ENCODE results near the gene ART1. TPM values are rescaled to one million over a fixed set of nuclear protein-coding genes. Genes with fewer than 3 reads are reported as not detected.

The ART1 gene
- total and polyA plus RNA-seq, 2 donors (not counting 1 experiment from before 2014, with no cell fraction given) = not detected

DNA sequence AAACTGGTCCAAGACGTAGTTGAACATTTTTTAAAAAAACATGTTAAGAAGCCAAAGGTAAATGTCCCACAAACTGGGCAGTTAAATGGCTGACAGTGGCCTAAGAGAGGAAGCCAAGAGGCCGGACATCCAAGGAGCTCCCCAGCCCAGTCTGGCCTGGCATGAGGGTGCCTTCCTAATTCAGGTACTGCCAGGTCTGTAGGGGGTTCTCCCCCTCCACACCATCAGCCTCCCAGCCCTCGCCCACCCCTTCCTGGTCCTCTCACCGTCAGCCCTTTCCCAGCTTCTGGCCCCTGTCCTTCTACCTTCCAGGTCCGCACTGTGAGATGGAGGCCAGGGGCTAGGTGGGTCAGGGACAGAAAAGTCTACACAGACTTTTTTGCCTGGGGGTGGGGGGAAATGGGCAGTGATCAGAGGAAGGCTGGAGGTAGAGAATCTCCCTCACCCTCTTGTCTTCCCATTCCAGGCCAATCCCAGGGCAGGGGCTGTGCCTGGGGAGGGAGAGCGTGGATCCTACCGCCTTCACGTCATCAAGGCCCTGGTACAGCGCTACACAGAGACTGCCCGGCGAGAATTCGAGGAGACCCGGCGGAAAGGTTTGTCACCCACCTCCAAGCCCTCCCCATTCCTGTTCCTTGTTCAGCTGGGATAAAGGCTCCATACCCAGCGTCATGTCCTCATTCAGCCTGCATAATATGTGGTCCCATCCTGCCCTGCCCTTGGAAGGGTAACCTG is 9.1 kb upstream of the ART1 start:
- H2AFZ ChIP-seq (ENCODE audit: insufficient read depth, low read depth, low read length, poor library complexity, severe bottlenecking) = no peak overlapping the region
- POLR2A ChIA-PET = no interaction called here
- DNase-seq = no peak
- Mint-ChIP-seq H3K27me3 (peaks cover 32% of the 10 kb centered on the region), H3K9me3 (ENCODE audit: insufficient read depth) (no peaks in the 10 kb centered on the region), H3K4me1 (no peaks in the 10 kb centered on the region), H3K4me3 (no peak overlapping the region), H3K27ac (no peak overlapping the region)
- no peak overlapping the region for H3K4me3 ChIP-seq (ENCODE audit: control extremely low read depth in 1 of 5, extremely low read depth in 1 of 5, insufficient read depth in 1 of 5, low read depth in 2 of 5, low read length in 4 of 5)
- H3K4me2 ChIP-seq (replicated peaks; ENCODE audit: low read depth, low read length, poor library complexity, severe bottlenecking) = no peak overlapping the region
- intact Hi-C loops (cut with micrococcal nuclease) = no loop called here
- H4K20me1 ChIP-seq (ENCODE audit: control insufficient read depth, insufficient read depth, low read length, poor library complexity, severe bottlenecking) = no peaks in the 10 kb centered on the region
- no peak overlapping the region for H3K9ac ChIP-seq (ENCODE audit: low read length)
- H3K9me3 ChIP-seq (ENCODE audit: control extremely low read depth in 1 of 3, control insufficient read depth in 2 of 3, insufficient read depth in 1 of 3, low read length in 2 of 3) = peaks cover 0 to 3% (median 0%) of the 10 kb centered on the region in 3 donors
- H3K27me3 ChIP-seq (replicated peaks in 1 of 4; ENCODE audit: control extremely low read depth in 1 of 4, control insufficient read depth in 3 of 4, insufficient read depth in 4 of 4, low read length in 3 of 4) = peaks cover 0 to 4% (median 2%) of the 10 kb centered on the region in 4 experiments
- no peak for ATAC-seq (ENCODE audit: low read depth)
- CTCF ChIA-PET = no interaction called here
- 90% methylated on average over 11 of the region's 15 CpGs for WGBS (ENCODE audit: insufficient coverage)
- no peak for TF ChIP-seq EZH2 (IDR thresholded peaks at IDR 0.05; ENCODE audit: borderline replicate concordance, insufficient read depth, low read depth, low read length, poor library complexity, severe bottlenecking)
- TF ChIP-seq, protein P1, sequence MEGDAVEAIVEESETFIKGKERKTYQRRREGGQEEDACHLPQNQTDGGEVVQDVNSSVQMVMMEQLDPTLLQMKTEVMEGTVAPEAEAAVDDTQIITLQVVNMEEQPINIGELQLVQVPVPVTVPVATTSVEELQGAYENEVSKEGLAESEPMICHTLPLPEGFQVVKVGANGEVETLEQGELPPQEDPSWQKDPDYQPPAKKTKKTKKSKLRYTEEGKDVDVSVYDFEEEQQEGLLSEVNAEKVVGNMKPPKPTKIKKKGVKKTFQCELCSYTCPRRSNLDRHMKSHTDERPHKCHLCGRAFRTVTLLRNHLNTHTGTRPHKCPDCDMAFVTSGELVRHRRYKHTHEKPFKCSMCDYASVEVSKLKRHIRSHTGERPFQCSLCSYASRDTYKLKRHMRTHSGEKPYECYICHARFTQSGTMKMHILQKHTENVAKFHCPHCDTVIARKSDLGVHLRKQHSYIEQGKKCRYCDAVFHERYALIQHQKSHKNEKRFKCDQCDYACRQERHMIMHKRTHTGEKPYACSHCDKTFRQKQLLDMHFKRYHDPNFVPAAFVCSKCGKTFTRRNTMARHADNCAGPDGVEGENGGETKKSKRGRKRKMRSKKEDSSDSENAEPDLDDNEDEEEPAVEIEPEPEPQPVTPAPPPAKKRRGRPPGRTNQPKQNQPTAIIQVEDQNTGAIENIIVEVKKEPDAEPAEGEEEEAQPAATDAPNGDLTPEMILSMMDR (IDR thresholded peaks at IDR 0.05) = no peak
- H3K4me1 ChIP-seq (ENCODE audit: control insufficient read depth in 2 of 2, insufficient read depth in 2 of 2, low read length in 2 of 2) = no peaks in the 10 kb centered on the region
- H3K79me2 ChIP-seq (ENCODE audit: control insufficient read depth, insufficient read depth, low read length) = no peaks in the 10 kb centered on the region
- H3K36me3 ChIP-seq (replicated peaks in 1 of 2; ENCODE audit: control extremely low read depth in 1 of 2, control insufficient read depth in 1 of 2, extremely low read depth in 1 of 2, insufficient read depth in 2 of 2, low read length in 1 of 2) = no peaks in the 10 kb centered on the region
- H3K27ac ChIP-seq (ENCODE audit: low read length in 2 of 2) = no peak overlapping the region

- ChIA-PET CTCF (no interaction called here), POLR2A (no interaction called here)
- TF ChIP-seq, protein P1 (IDR thresholded peaks at IDR 0.05) = no peak
- TF ChIP-seq EZH2 (IDR thresholded peaks at IDR 0.05; ENCODE audit: borderline replicate concordance, insufficient read depth, low read depth, low read length, poor library complexity, severe bottlenecking) = no peak
- H3K4me1 ChIP-seq (ENCODE audit: control insufficient read depth in 2 of 2, insufficient read depth in 2 of 2, low read length in 2 of 2) = peaks cover 0 to 6% of the 10 kb centered on the region in 2 donors
- no peaks in the 10 kb centered on the region for H4K20me1 ChIP-seq (ENCODE audit: control insufficient read depth, insufficient read depth, low read length, poor library complexity, severe bottlenecking)
- no peak overlapping the region for H2AFZ ChIP-seq (ENCODE audit: insufficient read depth, low read depth, low read length, poor library complexity, severe bottlenecking)
- Mint-ChIP-seq H3K27me3 (peaks cover 41% of the 10 kb centered on the region), H3K9me3 (ENCODE audit: insufficient read depth) (no peaks in the 10 kb centered on the region), H3K27ac (no peak overlapping the region), H3K4me3 (no peak overlapping the region), H3K4me1 (peaks cover 4% of the 10 kb centered on the region)
- ATAC-seq (ENCODE audit: low read depth) (no peak), DNase-seq (no peak)
- no peak overlapping the region for H3K4me2 ChIP-seq (replicated peaks; ENCODE audit: low read depth, low read length, poor library complexity, severe bottlenecking)
- 80% methylated on average over 10 of the region's 13 CpGs for WGBS (ENCODE audit: insufficient coverage)
- no peak overlapping the region for H3K9ac ChIP-seq (ENCODE audit: low read length)
- peaks cover 0 to 5% (median 0%) of the 10 kb centered on the region in 3 donors for H3K9me3 ChIP-seq (ENCODE audit: control extremely low read depth in 1 of 3, control insufficient read depth in 2 of 3, insufficient read depth in 1 of 3, low read length in 2 of 3)
- intact Hi-C loops (cut with micrococcal nuclease) = no loop called here
- peaks cover 0 to 16% (median 7%) of the 10 kb centered on the region in 4 experiments for H3K27me3 ChIP-seq (replicated peaks in 1 of 4; ENCODE audit: control extremely low read depth in 1 of 4, control insufficient read depth in 3 of 4, insufficient read depth in 4 of 4, low read length in 3 of 4)
- no peak overlapping the region for H3K4me3 ChIP-seq (ENCODE audit: control extremely low read depth in 1 of 5, extremely low read depth in 1 of 5, insufficient read depth in 1 of 5, low read depth in 2 of 5, low read length in 4 of 5)
- no peak overlapping the region for H3K27ac ChIP-seq (ENCODE audit: low read length in 2 of 2)
- no peaks in the 10 kb centered on the region for H3K36me3 ChIP-seq (replicated peaks in 1 of 2; ENCODE audit: control extremely low read depth in 1 of 2, control insufficient read depth in 1 of 2, extremely low read depth in 1 of 2, insufficient read depth in 2 of 2, low read length in 1 of 2)
- no peaks in the 10 kb centered on the region for H3K79me2 ChIP-seq (ENCODE audit: control insufficient read depth, insufficient read depth, low read length)
Measured at GRCh38 chr11:3637201-3637600, 7.7 kb upstream of the ART1 start.

All from B cell (primary cell).